ENCODE data around the gene KCNT1.

KCNT1 gene

GRCh38 chr9:135792268-135793128 is 90.5 kb downstream of the KCNT1 start:
- Histone ChIP-seq H3K4me3 (no peak overlapping the region), H3K36me3 (no peaks in the 10 kb centered on the region), H3K4me2 (0 out of 2 replicates have a peak overlapping the region, but pooled peaks have one; percentile 9), H3K27me3 (no peaks in the 10 kb centered on the region), H3K4me1 (peaks cover 25% of the 10 kb centered on the region), H3K9ac (no peak overlapping the region), H3K27ac (no peak overlapping the region), H3K9me3 (no peaks in the 10 kb centered on the region), H4K20me1 (no peaks in the 10 kb centered on the region; the same call in 1 of the 2 replicates)
- no peak for TF ChIP-seq Cebpa-rat (IDR thresholded peaks at IDR 0.05)

GRCh38 chr9:135793221-135794056 is 91.5 kb downstream of the KCNT1 start:
- H3K4me2 ChIP-seq = no peak overlapping the region
- H3K27me3 ChIP-seq = no peaks in the 10 kb centered on the region
- H3K36me3 ChIP-seq = no peaks in the 10 kb centered on the region
- TF ChIP-seq Cebpa-rat (IDR thresholded peaks at IDR 0.05) = no peak
- H3K27ac ChIP-seq = no peak overlapping the region
- H3K9ac ChIP-seq = no peak overlapping the region
- no peaks in the 10 kb centered on the region for H3K9me3 ChIP-seq
- no peaks in the 10 kb centered on the region; the same call in 1 of the 2 replicates for H4K20me1 ChIP-seq
- H3K4me3 ChIP-seq = no peak overlapping the region
- H3K4me1 ChIP-seq = peaks cover 24% of the 10 kb centered on the region

- Histone ChIP-seq H3K27ac (no peak overlapping the region), H3K4me1 (peaks cover 21% of the 10 kb centered on the region), H3K4me2 (no peak overlapping the region), H4K20me1 (no peaks in the 10 kb centered on the region; the same call in 1 of the 2 replicates), H3K9me3 (no peaks in the 10 kb centered on the region), H3K9ac (no peak overlapping the region), H3K27me3 (no peaks in the 10 kb centered on the region), H3K4me3 (no peak overlapping the region), H3K36me3 (no peaks in the 10 kb centered on the region)
- no peak for TF ChIP-seq Cebpa-rat (IDR thresholded peaks at IDR 0.05)
Measured at GRCh38 chr9:135794057-135794335, 92.0 kb downstream of the KCNT1 start.

GRCh38 chr9:135794361-135794885 is 92.4 kb downstream of the KCNT1 start:
- no peaks in the 10 kb centered on the region for H3K27me3 ChIP-seq
- no peak overlapping the region; the same call in 1 of the 2 replicates for H3K9ac ChIP-seq
- no peaks in the 10 kb centered on the region for H3K36me3 ChIP-seq
- H3K4me3 ChIP-seq = no peak overlapping the region
- H4K20me1 ChIP-seq = no peaks in the 10 kb centered on the region; the same call in 1 of the 2 replicates
- no peak for TF ChIP-seq Cebpa-rat (IDR thresholded peaks at IDR 0.05)
- H3K9me3 ChIP-seq = no peaks in the 10 kb centered on the region
- H3K4me1 ChIP-seq = peaks cover 18% of the 10 kb centered on the region; the same call in 1 of the 2 replicates
- no peak overlapping the region for H3K27ac ChIP-seq
- H3K4me2 ChIP-seq = no peak overlapping the region

- TF ChIP-seq Cebpa-rat (IDR thresholded peaks at IDR 0.05) = no peak
- Histone ChIP-seq H3K27ac (no peak overlapping the region), H3K4me3 (no peak overlapping the region), H3K9ac (no peak overlapping the region), H4K20me1 (no peaks in the 10 kb centered on the region; the same call in 1 of the 2 replicates), H3K36me3 (no peaks in the 10 kb centered on the region), H3K4me2 (no peak overlapping the region), H3K9me3 (no peaks in the 10 kb centered on the region), H3K27me3 (no peaks in the 10 kb centered on the region), H3K4me1 (peaks cover 23% of the 10 kb centered on the region; the same call in 1 of the 2 replicates)
Measured at GRCh38 chr9:135795391-135795790, 93.4 kb downstream of the KCNT1 start.

- no peaks in the 10 kb centered on the region for H3K9me3 ChIP-seq
- H3K9ac ChIP-seq = no peak overlapping the region
- no peaks in the 10 kb centered on the region for H3K36me3 ChIP-seq
- no peaks in the 10 kb centered on the region; the same call in 1 of the 2 replicates for H4K20me1 ChIP-seq
- TF ChIP-seq Cebpa-rat (IDR thresholded peaks at IDR 0.05) = no peak
- no peak overlapping the region for H3K4me2 ChIP-seq
- H3K27me3 ChIP-seq = no peaks in the 10 kb centered on the region
- H3K27ac ChIP-seq = no peak overlapping the region
- no peak overlapping the region for H3K4me3 ChIP-seq
- H3K4me1 ChIP-seq = peaks cover 33% of the 10 kb centered on the region
Measured at GRCh38 chr9:135796784-135797485, 95.0 kb downstream of the KCNT1 start.

- Histone ChIP-seq H3K4me2 (no peak overlapping the region), H3K36me3 (no peaks in the 10 kb centered on the region)
Measured at GRCh38 chr9:135797507-135798262, 95.7 kb downstream of the KCNT1 start.

GRCh38 chr9:135798263-135798585 is 96.2 kb downstream of the KCNT1 start:
- TF ChIP-seq Cebpa-rat (IDR thresholded peaks at IDR 0.05) = no peak
- Histone ChIP-seq H3K4me3 (no peak overlapping the region), H3K4me1 (peaks cover 29% of the 10 kb centered on the region), H4K20me1 (peaks cover 4% of the 10 kb centered on the region; the same call in 1 of the 2 replicates), H3K9ac (no peak overlapping the region), H3K27ac (no peak overlapping the region), H3K4me2 (no peak overlapping the region), H3K27me3 (no peaks in the 10 kb centered on the region), H3K36me3 (no peaks in the 10 kb centered on the region), H3K9me3 (no peaks in the 10 kb centered on the region)

More at GRCh38 chr9:135797507-135798262, 95.7 kb downstream of the KCNT1 start:
- H3K27me3 ChIP-seq = no peaks in the 10 kb centered on the region
- no peaks in the 10 kb centered on the region; the same call in 1 of the 2 replicates for H4K20me1 ChIP-seq
- H3K9me3 ChIP-seq = no peaks in the 10 kb centered on the region
- H3K27ac ChIP-seq = no peak overlapping the region
- no peak for TF ChIP-seq Cebpa-rat (IDR thresholded peaks at IDR 0.05)
- peaks cover 29% of the 10 kb centered on the region for H3K4me1 ChIP-seq
- H3K9ac ChIP-seq = no peak overlapping the region
- H3K4me3 ChIP-seq = no peak overlapping the region

GRCh38 chr9:135799261-135799660 is 97.3 kb downstream of the KCNT1 start:
- no peaks in the 10 kb centered on the region for H3K9me3 ChIP-seq
- TF ChIP-seq Cebpa-rat (IDR thresholded peaks at IDR 0.05) = no peak
- H3K4me3 ChIP-seq = no peak overlapping the region
- no peaks in the 10 kb centered on the region for H3K27me3 ChIP-seq
- H3K9ac ChIP-seq = no peak overlapping the region
- no peak overlapping the region for H3K27ac ChIP-seq
- H3K4me2 ChIP-seq = no peak overlapping the region
- H3K36me3 ChIP-seq = no peaks in the 10 kb centered on the region
- peaks cover 31% of the 10 kb centered on the region for H3K4me1 ChIP-seq
- H4K20me1 ChIP-seq = peaks cover 15% of the 10 kb centered on the region

All from BLaER1 (cell line).